ENCODE measurements around the gene SNX24. TPM values are rescaled to one million over a fixed set of nuclear protein-coding genes. Genes with fewer than 3 reads are reported as not detected.
"Not testable (repeated sequence)": the region's sequence is repeated elsewhere in the genome, so short reads cannot be mapped to it uniquely, and the experiment has no call there.

Gene SNX24
- total and polyA plus RNA-seq, 5 donors: 11.3 to 14.9 (median 13.4) TPM

GRCh38 chr5:122896598-122897282, 51.3 kb downstream of the SNX24 start:
- Histone ChIP-seq H3K27ac (ENCODE audit: low read length) (no peak overlapping the region), H3K9me3 (ENCODE audit: control insufficient read depth, low read length) (no peaks in the 10 kb centered on the region), H3K4me1 (ENCODE audit: control insufficient read depth, insufficient read depth, low read length) (no peaks in the 10 kb centered on the region), H3K27me3 (ENCODE audit: control insufficient read depth, insufficient read depth) (no peaks in the 10 kb centered on the region), H3K4me3 (ENCODE audit: low read length) (no peak overlapping the region)
- intact Hi-C loops (cut with DNase I): loop anchor here in 2 of 4 donors (10.0 kb wide), 1 partner anchor 448 kb away; no protein-coding TSS in a partner anchor
- no peak for ATAC-seq
- WGBS: 64% methylated on average over 4 of the region's 4 CpGs
- no peak for DNase-seq

- no peak overlapping the region for H3K27ac ChIP-seq (ENCODE audit: low read length)
- H3K27me3 ChIP-seq (ENCODE audit: control insufficient read depth, insufficient read depth): no peaks in the 10 kb centered on the region
- DNase-seq: no peak
- H3K9me3 ChIP-seq (ENCODE audit: control insufficient read depth, low read length): no peaks in the 10 kb centered on the region
- H3K4me1 ChIP-seq (ENCODE audit: control insufficient read depth, insufficient read depth, low read length): no peaks in the 10 kb centered on the region
- no peak for ATAC-seq
- intact Hi-C loops (cut with DNase I): loop anchor here in 2 of 4 donors (10.0 kb wide), 1 partner anchor 448 kb away; no protein-coding TSS in a partner anchor
- no peak overlapping the region for H3K4me3 ChIP-seq (ENCODE audit: low read length)
Measured at GRCh38 chr5:122897283-122897602, 51.8 kb downstream of the SNX24 start.

GRCh38 chr5:122901346-122901745, 55.9 kb downstream of the SNX24 start:
- Histone ChIP-seq H3K4me1 (ENCODE audit: control insufficient read depth, insufficient read depth, low read length) (no peaks in the 10 kb centered on the region), H3K27me3 (ENCODE audit: control insufficient read depth, insufficient read depth) (no peaks in the 10 kb centered on the region), H3K4me3 (ENCODE audit: low read length) (no peak overlapping the region), H3K9me3 (ENCODE audit: control insufficient read depth, low read length) (no peaks in the 10 kb centered on the region), H3K27ac (ENCODE audit: low read length) (no peak overlapping the region)
- no peak for DNase-seq
- WGBS: 87% methylated on average over 2 of the region's 2 CpGs
- intact Hi-C loops (cut with DNase I): loop anchor here in 2 of 4 donors (10.0 kb wide), 1 partner anchor 443 kb away; no protein-coding TSS in a partner anchor
- no peak for ATAC-seq

DNA sequence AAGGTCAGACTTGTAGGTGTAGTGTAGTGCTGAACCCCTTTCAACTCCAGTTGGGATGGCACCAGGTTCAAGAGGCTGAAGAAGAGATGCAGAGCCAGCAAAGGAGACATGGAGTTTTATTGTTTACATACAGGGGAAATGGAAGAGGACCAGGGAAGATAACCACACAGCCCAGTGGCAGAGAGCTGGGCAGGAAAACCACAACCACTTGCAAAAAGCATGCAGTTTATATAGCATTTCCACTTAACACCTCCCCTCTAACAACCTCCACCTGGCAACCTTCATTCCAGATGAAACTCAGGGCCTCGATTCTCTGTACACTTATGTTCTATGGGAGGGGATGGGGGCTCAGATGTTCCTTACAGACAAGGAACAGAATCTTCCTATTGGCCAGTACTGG, 56.9 kb downstream of the SNX24 start:
- no peak for DNase-seq
- intact Hi-C loops (cut with DNase I): loop anchor here in 2 of 4 donors (10.0 kb wide), 1 partner anchor 443 kb away; no protein-coding TSS in a partner anchor
- Histone ChIP-seq H3K4me3 (ENCODE audit: low read length) (no peak overlapping the region), H3K27me3 (ENCODE audit: control insufficient read depth, insufficient read depth) (no peaks in the 10 kb centered on the region), H3K9me3 (ENCODE audit: control insufficient read depth, low read length) (no peaks in the 10 kb centered on the region), H3K27ac (ENCODE audit: low read length) (no peak overlapping the region), H3K4me1 (ENCODE audit: control insufficient read depth, insufficient read depth, low read length) (no peaks in the 10 kb centered on the region)
- 81% methylated on average over 1 of the region's 1 CpG for WGBS
- no peak for ATAC-seq

GRCh38 chr5:122906768-122907167, 61.4 kb downstream of the SNX24 start:
- intact Hi-C loops (cut with DNase I): loop anchor here in 2 of 4 donors (10.0 kb wide), 1 partner anchor 438 kb away; no protein-coding TSS in a partner anchor

DNA sequence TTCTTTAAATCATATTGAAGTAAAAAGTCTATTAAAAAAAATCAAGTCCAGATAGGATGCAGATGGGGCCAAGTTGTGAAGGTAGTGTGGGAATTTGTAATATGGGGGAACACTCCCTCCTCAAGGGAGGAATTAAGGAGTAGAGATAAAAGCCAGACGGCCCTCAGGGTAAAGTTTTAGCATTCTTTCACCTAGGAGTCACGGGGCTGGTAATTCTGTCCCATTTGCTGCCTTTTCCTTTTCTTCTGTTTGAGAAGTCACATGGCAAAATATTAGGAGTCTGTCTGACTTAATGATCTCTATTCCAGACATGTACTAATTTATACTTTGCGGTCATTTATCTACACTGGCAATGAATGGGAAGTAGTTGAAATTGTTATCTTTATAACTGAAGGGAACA, 61.9 kb downstream of the SNX24 start:
- Histone ChIP-seq H3K4me3 (ENCODE audit: low read length) (no peak overlapping the region), H3K9me3 (ENCODE audit: control insufficient read depth, low read length) (no peaks in the 10 kb centered on the region), H3K27me3 (ENCODE audit: control insufficient read depth, insufficient read depth) (no peaks in the 10 kb centered on the region), H3K27ac (ENCODE audit: low read length) (no peak overlapping the region), H3K4me1 (ENCODE audit: control insufficient read depth, insufficient read depth, low read length) (peaks cover 7% of the 10 kb centered on the region)
- ATAC-seq: peak in 1 of 2 donors; percentile 45
- DNase-seq: no peak
- intact Hi-C loops (cut with DNase I): loop anchor here in 2 of 4 donors (10.0 kb wide), 1 partner anchor 438 kb away; no protein-coding TSS in a partner anchor
- 44% methylated on average over 3 of the region's 3 CpGs for WGBS

More at GRCh38 chr5:122906768-122907167, 61.4 kb downstream of the SNX24 start:
- ATAC-seq (peak; percentile 64 to 73), DNase-seq (peak in 2 of 3 donors; percentile 49 to 70)
- Histone ChIP-seq H3K9me3 (ENCODE audit: control insufficient read depth, low read length) (no peaks in the 10 kb centered on the region), H3K4me1 (ENCODE audit: control insufficient read depth, insufficient read depth, low read length) (peaks cover 7% of the 10 kb centered on the region), H3K4me3 (ENCODE audit: low read length) (no peak overlapping the region), H3K27me3 (ENCODE audit: control insufficient read depth, insufficient read depth) (no peaks in the 10 kb centered on the region), H3K27ac (ENCODE audit: low read length) (no peak overlapping the region)
- WGBS: 49% methylated on average over 4 of the region's 4 CpGs

GRCh38 chr5:122908108-122908507, 62.7 kb downstream of the SNX24 start:
- 75% methylated on average over 6 of the region's 6 CpGs for WGBS
- DNase-seq: no peak
- Histone ChIP-seq H3K4me1 (ENCODE audit: control insufficient read depth, insufficient read depth, low read length) (peaks cover 7% of the 10 kb centered on the region), H3K9me3 (ENCODE audit: control insufficient read depth, low read length) (no peaks in the 10 kb centered on the region), H3K4me3 (ENCODE audit: low read length) (no peak overlapping the region), H3K27ac (ENCODE audit: low read length) (no peak overlapping the region), H3K27me3 (ENCODE audit: control insufficient read depth, insufficient read depth) (no peaks in the 10 kb centered on the region)
- intact Hi-C loops (cut with DNase I): loop anchor here in 2 of 4 donors (10.0 kb wide), 1 partner anchor 437 kb away; no protein-coding TSS in a partner anchor
- no peak for ATAC-seq

DNA sequence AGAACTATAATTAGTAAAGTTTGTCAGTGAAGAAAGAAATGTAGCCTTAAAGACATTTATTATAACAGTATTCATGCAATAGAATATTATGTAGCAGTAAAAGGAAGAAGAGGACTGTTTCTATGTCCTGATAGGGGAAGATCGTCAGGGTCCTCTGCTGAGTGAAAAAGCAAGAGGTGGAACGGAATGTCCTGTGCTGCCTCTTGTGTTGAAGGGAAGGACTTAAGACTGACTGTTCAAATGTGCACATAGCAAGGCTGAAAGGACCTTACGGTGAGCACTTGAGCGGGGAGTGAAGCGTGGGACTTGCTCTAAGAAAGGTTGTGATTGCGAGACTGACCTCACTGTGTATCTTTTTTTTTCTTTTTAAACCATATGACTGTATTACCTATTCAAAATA, 63.2 kb downstream of the SNX24 start:
- Histone ChIP-seq H3K27ac (ENCODE audit: low read length) (no peak overlapping the region), H3K4me3 (ENCODE audit: low read length) (no peak overlapping the region), H3K27me3 (ENCODE audit: control insufficient read depth, insufficient read depth) (no peaks in the 10 kb centered on the region), H3K9me3 (ENCODE audit: control insufficient read depth, low read length) (no peaks in the 10 kb centered on the region), H3K4me1 (ENCODE audit: control insufficient read depth, insufficient read depth, low read length) (peaks cover 7% of the 10 kb centered on the region)
- DNase-seq (no peak), ATAC-seq (no peak)
- 86% methylated on average over 6 of the region's 6 CpGs for WGBS
- intact Hi-C loops (cut with DNase I): loop anchor here in 2 of 4 donors (10.0 kb wide), 1 partner anchor 436 kb away; no protein-coding TSS in a partner anchor

DNA sequence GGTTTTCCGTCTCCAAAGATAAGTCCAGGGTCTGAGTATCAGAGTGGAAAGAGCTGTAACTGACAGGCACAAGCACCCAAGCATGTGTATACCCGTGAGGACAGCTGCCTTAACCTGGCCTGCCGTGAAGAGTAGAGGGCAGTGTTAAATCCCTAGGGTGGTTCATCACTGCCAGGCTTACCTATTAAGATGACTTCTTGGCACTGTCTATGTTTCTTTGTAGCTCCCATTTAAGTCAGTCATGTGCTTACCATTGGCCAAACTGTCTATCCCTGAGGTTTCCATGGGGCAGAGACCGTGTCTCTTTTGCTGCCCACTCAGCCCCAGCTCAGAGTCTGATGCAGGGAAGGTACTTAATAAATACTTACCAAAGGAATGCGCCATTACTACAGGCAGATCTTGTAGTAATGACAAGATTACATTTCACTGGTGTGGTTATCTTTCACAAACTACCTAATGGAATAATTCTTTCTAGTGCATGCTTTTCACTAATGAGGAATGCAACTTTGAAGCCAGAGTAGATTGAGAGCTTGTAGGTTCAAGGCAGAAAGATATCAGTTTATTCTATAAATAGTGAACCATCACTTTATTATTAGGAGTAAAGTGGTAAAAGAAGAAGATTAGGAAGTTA, 64.2 kb downstream of the SNX24 start:
- H3K4me3 ChIP-seq (ENCODE audit: low read length): no peak overlapping the region
- H3K27ac ChIP-seq (ENCODE audit: low read length): no peak overlapping the region
- WGBS: 83% methylated on average over 5 of the region's 5 CpGs
- intact Hi-C loops (cut with DNase I): loop anchor here in 2 of 4 donors (10.0 kb wide), 1 partner anchor 435 kb away; no protein-coding TSS in a partner anchor
- DNase-seq (no peak), ATAC-seq (peak in 1 of 2 donors; percentile 25)
- H3K9me3 ChIP-seq (ENCODE audit: control insufficient read depth, low read length): no peaks in the 10 kb centered on the region
- H3K4me1 ChIP-seq (ENCODE audit: control insufficient read depth, insufficient read depth, low read length): peaks cover 7% of the 10 kb centered on the region
- H3K27me3 ChIP-seq (ENCODE audit: control insufficient read depth, insufficient read depth): no peaks in the 10 kb centered on the region

GRCh38 chr5:122913436-122913835, 68.0 kb downstream of the SNX24 start:
- WGBS: 97% methylated on average over 20 of the region's 20 CpGs
- H3K27ac ChIP-seq (ENCODE audit: low read length); H3K4me1 ChIP-seq (ENCODE audit: control insufficient read depth, insufficient read depth, low read length); DNase-seq; H3K27me3 ChIP-seq (ENCODE audit: control insufficient read depth, insufficient read depth); H3K9me3 ChIP-seq (ENCODE audit: control insufficient read depth, low read length); intact Hi-C loops (cut with DNase I); ATAC-seq; H3K4me3 ChIP-seq (ENCODE audit: low read length): not testable (repeated sequence)
